ENCODE data around the gene CA9.

CA9 gene

DNA sequence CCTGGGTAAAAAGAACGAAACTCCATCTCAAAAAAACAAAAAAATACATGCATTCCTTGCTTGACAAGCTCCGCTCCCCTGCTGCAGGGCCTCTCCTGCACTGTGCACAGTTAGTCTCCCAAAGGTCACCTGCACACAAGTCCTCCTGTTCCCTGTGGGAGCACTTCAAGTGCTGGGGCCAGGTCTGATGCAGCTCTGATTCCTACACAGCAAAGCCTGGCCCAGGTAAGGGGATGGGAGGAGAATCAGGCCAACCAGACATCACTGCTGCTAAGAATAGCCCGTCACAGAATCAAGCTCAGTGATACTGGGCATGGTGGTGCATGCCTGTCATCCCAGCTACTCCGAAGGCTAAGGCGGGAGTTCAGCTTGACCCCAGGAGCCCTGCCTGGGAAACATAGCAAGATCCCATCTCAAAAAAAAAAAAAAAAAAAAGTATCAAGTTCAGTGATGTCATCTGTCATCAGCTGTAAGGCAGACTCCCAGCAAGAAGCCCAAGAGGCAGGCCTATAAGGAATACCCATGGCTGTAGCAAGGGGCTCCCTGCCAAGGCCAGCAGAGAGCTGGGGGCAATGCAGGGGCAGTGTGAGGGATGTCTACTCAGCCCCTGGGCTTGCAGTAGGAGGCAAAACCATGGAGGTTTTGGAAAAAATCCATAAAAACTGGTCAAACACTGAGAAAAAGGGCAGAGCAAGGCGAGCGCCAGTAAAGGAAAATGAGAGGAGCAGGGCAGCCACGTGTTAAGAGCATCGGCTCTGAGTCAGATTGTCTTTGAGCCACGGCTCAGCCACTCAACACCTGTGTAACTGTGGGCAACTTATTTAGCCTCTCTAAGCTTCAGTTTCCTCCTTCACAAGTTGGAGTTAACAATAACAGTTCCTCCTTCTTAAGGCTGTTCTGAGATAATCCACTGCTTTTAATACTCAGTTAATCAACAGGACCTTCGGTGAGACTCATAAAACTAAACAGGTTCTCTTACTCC is 12.8 kb downstream of the CA9 start:
- H3K4me3 ChIP-seq (replicated peaks; ENCODE audit: insufficient read depth, low read length), result no peak overlapping the region
- no peak for DNase-seq (ENCODE audit: low read depth in 1 of 2, low spot score in 1 of 2)

DNA sequence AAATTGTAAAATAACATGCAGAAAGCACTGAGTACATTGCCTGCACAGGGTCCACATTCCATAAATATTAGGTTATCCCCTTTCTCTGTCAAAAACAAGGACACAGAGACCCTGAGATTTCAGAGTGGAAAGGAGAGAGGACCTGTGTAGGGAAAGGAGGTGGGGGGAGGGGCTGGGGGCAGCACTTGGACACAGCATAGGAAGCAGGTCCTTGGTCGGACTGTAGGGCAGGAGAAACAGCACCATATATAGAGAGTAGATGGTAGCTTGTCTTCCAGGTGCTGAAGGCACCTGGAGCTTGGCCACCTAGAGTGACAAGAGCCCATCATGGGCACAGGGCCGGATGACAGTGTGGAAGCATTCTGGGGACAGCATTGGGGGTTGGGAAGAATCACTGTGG is 13.6 kb downstream of the CA9 start:
- Histone ChIP-seq H3K27me3 (ENCODE audit: insufficient read depth, poor library complexity, severe bottlenecking) (no peaks in the 10 kb centered on the region), H3K27ac (replicated peaks) (no peak overlapping the region), H3K4me3 (replicated peaks; ENCODE audit: insufficient read depth, low read length) (no peak overlapping the region)
- DNase-seq (ENCODE audit: low read depth in 1 of 2, low spot score in 1 of 2), result no peak
- no peak for TF ChIP-seq GABPA (IDR thresholded peaks at IDR 0.05; ENCODE audit: low read depth)
- TF ChIP-seq POLR2AphosphoS5 (IDR thresholded peaks at IDR 0.05; ENCODE audit: low read depth), result no peak
- TF ChIP-seq, protein P1, sequence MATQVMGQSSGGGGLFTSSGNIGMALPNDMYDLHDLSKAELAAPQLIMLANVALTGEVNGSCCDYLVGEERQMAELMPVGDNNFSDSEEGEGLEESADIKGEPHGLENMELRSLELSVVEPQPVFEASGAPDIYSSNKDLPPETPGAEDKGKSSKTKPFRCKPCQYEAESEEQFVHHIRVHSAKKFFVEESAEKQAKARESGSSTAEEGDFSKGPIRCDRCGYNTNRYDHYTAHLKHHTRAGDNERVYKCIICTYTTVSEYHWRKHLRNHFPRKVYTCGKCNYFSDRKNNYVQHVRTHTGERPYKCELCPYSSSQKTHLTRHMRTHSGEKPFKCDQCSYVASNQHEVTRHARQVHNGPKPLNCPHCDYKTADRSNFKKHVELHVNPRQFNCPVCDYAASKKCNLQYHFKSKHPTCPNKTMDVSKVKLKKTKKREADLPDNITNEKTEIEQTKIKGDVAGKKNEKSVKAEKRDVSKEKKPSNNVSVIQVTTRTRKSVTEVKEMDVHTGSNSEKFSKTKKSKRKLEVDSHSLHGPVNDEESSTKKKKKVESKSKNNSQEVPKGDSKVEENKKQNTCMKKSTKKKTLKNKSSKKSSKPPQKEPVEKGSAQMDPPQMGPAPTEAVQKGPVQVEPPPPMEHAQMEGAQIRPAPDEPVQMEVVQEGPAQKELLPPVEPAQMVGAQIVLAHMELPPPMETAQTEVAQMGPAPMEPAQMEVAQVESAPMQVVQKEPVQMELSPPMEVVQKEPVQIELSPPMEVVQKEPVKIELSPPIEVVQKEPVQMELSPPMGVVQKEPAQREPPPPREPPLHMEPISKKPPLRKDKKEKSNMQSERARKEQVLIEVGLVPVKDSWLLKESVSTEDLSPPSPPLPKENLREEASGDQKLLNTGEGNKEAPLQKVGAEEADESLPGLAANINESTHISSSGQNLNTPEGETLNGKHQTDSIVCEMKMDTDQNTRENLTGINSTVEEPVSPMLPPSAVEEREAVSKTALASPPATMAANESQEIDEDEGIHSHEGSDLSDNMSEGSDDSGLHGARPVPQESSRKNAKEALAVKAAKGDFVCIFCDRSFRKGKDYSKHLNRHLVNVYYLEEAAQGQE (IDR thresholded peaks at IDR 0.05; ENCODE audit: insufficient replicate concordance, low read depth), result no peak
- TF ChIP-seq, protein P2, sequence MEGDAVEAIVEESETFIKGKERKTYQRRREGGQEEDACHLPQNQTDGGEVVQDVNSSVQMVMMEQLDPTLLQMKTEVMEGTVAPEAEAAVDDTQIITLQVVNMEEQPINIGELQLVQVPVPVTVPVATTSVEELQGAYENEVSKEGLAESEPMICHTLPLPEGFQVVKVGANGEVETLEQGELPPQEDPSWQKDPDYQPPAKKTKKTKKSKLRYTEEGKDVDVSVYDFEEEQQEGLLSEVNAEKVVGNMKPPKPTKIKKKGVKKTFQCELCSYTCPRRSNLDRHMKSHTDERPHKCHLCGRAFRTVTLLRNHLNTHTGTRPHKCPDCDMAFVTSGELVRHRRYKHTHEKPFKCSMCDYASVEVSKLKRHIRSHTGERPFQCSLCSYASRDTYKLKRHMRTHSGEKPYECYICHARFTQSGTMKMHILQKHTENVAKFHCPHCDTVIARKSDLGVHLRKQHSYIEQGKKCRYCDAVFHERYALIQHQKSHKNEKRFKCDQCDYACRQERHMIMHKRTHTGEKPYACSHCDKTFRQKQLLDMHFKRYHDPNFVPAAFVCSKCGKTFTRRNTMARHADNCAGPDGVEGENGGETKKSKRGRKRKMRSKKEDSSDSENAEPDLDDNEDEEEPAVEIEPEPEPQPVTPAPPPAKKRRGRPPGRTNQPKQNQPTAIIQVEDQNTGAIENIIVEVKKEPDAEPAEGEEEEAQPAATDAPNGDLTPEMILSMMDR (IDR thresholded peaks at IDR 0.05; ENCODE audit: insufficient read depth, low read length), result no peak
- TF ChIP-seq SPI1 (IDR thresholded peaks at IDR 0.05; ENCODE audit: borderline replicate concordance, low read depth), result no peak

More for the DNA sequence above, 12.8 kb downstream of the CA9 start:
- TF ChIP-seq GABPA (IDR thresholded peaks at IDR 0.05; ENCODE audit: low read depth) (no peak), POLR2AphosphoS5 (IDR thresholded peaks at IDR 0.05; ENCODE audit: low read depth) (no peak), SPI1 (IDR thresholded peaks at IDR 0.05; ENCODE audit: borderline replicate concordance, low read depth) (no peak)
- TF ChIP-seq, protein P2 (IDR thresholded peaks at IDR 0.05; ENCODE audit: insufficient read depth, low read length), result no peak
- TF ChIP-seq, protein P1 (IDR thresholded peaks at IDR 0.05; ENCODE audit: insufficient replicate concordance, low read depth), result no peak
- H3K27me3 ChIP-seq (ENCODE audit: insufficient read depth, poor library complexity, severe bottlenecking), result no peaks in the 10 kb centered on the region
- H3K27ac ChIP-seq (replicated peaks), result no peak overlapping the region

DNA sequence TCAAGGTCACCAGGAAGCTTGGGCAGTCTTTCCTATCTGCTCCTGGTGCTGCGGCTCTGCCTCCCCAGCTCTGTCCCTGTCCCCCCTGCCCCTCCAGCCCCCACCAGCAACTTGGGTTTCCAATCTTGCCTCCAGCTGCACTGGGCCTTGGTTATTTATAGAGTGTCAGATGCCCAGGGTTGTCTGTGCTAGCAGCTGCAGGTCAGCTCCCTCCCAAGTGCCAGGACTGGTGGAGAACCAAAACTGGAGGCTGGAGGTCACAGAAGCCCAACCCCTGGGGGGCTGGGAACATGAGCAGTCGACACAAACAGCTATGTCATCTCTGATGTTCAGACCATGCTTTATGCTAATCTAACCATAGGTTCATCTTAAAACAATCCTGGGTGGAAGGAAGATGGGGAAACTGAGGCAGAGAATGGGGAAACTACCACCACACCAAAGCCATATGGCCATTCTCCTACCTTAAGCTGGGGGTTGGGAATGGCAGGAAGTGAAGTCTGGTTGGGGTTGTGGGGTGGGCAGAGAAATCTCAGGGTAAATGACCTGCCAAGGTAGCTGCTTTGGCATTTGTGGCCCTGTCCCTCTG is 14.3 kb downstream of the CA9 start:
- Histone ChIP-seq H3K4me3 (replicated peaks; ENCODE audit: insufficient read depth, low read length) (no peak overlapping the region), H3K27ac (replicated peaks) (no peak overlapping the region), H3K27me3 (ENCODE audit: insufficient read depth, poor library complexity, severe bottlenecking) (no peaks in the 10 kb centered on the region)
- no peak for DNase-seq (ENCODE audit: low read depth in 1 of 2, low spot score in 1 of 2)
- TF ChIP-seq, protein P1 (IDR thresholded peaks at IDR 0.05; ENCODE audit: insufficient replicate concordance, low read depth), result no peak
- no peak for TF ChIP-seq SPI1 (IDR thresholded peaks at IDR 0.05; ENCODE audit: borderline replicate concordance, low read depth)
- no peak for TF ChIP-seq GABPA (IDR thresholded peaks at IDR 0.05; ENCODE audit: low read depth)
- no peak for TF ChIP-seq POLR2AphosphoS5 (IDR thresholded peaks at IDR 0.05; ENCODE audit: low read depth)
- TF ChIP-seq, protein P2 (IDR thresholded peaks at IDR 0.05; ENCODE audit: insufficient read depth, low read length), result no peak

Measured in HL-60 (cell line).